Stomach (tissue), 9 donors: Measurements from ENCODE around the gene MAP2K4. TPM values are rescaled to one million over a fixed set of nuclear protein-coding genes. Genes with fewer than 3 reads are reported as not detected.
A peak's percentile ranks its signal among the peaks of the same experiment; 100 is the strongest.

Source experiments
- DNase-seq, 2 donors: peaks; one replicate each; pipeline versions ENCODE4 v3.0.0 to v3.0.0-alpha.2; 2013 to 2019
- H3K27ac ChIP-seq, 5 donors: fragments of 200-600 bp in 4 of 5; sonication (generic) in 4 of 5; one replicate each; pipeline ENCODE4 v1.5.1; 2013 to 2019; ENCODE audit warnings: mild to moderate bottlenecking in 1 of 5, moderate library complexity in 1 of 5
- H3K27me3 ChIP-seq, 3 donors: fragments of 200-600 bp; sonication (generic); one replicate each; pipeline ENCODE4 v1.5.1; 2017 to 2019; ENCODE audit warnings: mixed run types in 1 of 3
- H3K36me3 ChIP-seq, 4 donors: fragments of 200-600 bp; sonication (generic); 1 replicate in 3 of 4; 2 replicates in 1 of 4; pipeline ENCODE4 v1.5.1; 2016 to 2019
- H3K4me1 ChIP-seq, 4 donors: fragments of 200-600 bp; sonication (generic); one replicate each; pipeline ENCODE4 v1.5.1; 2016 to 2019
- H3K4me3 ChIP-seq, 4 donors: fragments of 200-600 bp; sonication (generic) in 3 of 4; one replicate each; pipeline ENCODE4 v1.5.1; 2016 to 2019; ENCODE audit warnings: mild to moderate bottlenecking in 1 of 4
- H3K9me3 ChIP-seq, 4 donors: fragments of 200-600 bp; sonication (generic); one replicate each; pipeline ENCODE4 v1.5.1; 2016 to 2019
- EP300 ChIP-seq: sonication (generic); formaldehyde crosslinking; IDR thresholded peaks from one replicate; pipeline ENCODE4 v1.6.1; 2017; ENCODE audit warnings: antibody characterized with exemption
- POLR2A ChIP-seq, 4 donors: fragments of 450-650 bp; IDR thresholded peaks; one replicate each; pipeline ENCODE4 v1.6.1; 2016; ENCODE audit warnings: antibody characterized with exemption in 4 of 4, control low read depth in 2 of 4, mild to moderate bottlenecking in 1 of 4, moderate library complexity in 1 of 4
- POLR2AphosphoS5 ChIP-seq, 3 donors: sonication (generic); formaldehyde crosslinking; IDR thresholded peaks; one replicate each; pipeline ENCODE4 v1.6.1; 2016; ENCODE audit warnings: antibody characterized with exemption in 3 of 3
- WGBS, 5 donors: extraction: QIAGEN DNeasy Blood & Tissue Kit in 3 of 5; methylation state at CpG; one replicate each; pipeline versions ENCODE4 v1.1.5 to v1.1.7; 2013 to 2018; 5-methylcytosine and 5-hydroxymethylcytosine counted together
- intact Hi-C: fragments of 100-400 bp; cut with DNase I; formaldehyde crosslinking; loops from one replicate; pipeline ENCODE4 v1.15.1; 2023; ENCODE audit warnings: low total_unique reads
- polyA plus RNA-seq, 3 donors: library from polyadenylated mRNA; stranded (reverse); fragments of 200-250 nt; gene quantifications; one replicate each; pipeline ENCODE4 v1.2.3, GENCODE V29; 2013
- total RNA-seq, 5 donors: library from RNA; depleted of rRNA; stranded (reverse); fragments of >200 nt; gene quantifications; one replicate each; pipeline versions ENCODE4 v1.1.0 to v1.2.3, GENCODE V29; 2014 to 2016
- TF ChIP-seq, protein P1 (sequence below), 7 experiments: fragments of 450-650 bp in 4 of 7; fragments of 200-600 bp in 3 of 7; sonication (generic) in 3 of 7; IDR thresholded peaks; one replicate each; pipeline ENCODE4 v1.5.1; 2016 to 2019; ENCODE audit warnings: antibody characterized with exemption in 7 of 7, control low read depth in 2 of 7, mild to moderate bottlenecking in 1 of 7
- donor health status: healthy with polysubstance abuse.
- donor health status: Bipolar disorder and iron deficiency.
- donor health status: healthy.

Gene MAP2K4
- total and polyA plus RNA-seq, 8 donors, result 1.4 to 174 (median 21.9) TPM

GRCh38 chr17:11981862-11982261 is 38.8 kb upstream of the MAP2K4 start:
- H3K9me3 ChIP-seq, result no peaks in the 10 kb centered on the region
- TF ChIP-seq POLR2AphosphoS5 (IDR thresholded peaks at IDR 0.05) (no peak), EP300 (no peak), POLR2A (IDR thresholded peaks at IDR 0.05) (no peak)
- TF ChIP-seq, protein P1, sequence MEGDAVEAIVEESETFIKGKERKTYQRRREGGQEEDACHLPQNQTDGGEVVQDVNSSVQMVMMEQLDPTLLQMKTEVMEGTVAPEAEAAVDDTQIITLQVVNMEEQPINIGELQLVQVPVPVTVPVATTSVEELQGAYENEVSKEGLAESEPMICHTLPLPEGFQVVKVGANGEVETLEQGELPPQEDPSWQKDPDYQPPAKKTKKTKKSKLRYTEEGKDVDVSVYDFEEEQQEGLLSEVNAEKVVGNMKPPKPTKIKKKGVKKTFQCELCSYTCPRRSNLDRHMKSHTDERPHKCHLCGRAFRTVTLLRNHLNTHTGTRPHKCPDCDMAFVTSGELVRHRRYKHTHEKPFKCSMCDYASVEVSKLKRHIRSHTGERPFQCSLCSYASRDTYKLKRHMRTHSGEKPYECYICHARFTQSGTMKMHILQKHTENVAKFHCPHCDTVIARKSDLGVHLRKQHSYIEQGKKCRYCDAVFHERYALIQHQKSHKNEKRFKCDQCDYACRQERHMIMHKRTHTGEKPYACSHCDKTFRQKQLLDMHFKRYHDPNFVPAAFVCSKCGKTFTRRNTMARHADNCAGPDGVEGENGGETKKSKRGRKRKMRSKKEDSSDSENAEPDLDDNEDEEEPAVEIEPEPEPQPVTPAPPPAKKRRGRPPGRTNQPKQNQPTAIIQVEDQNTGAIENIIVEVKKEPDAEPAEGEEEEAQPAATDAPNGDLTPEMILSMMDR (IDR thresholded peaks at IDR 0.05), result no peak
- H3K4me3 ChIP-seq, result no peak overlapping the region
- intact Hi-C loops, result no loop called here
- no peak overlapping the region for H3K27ac ChIP-seq
- H3K27me3 ChIP-seq, result no peaks in the 10 kb centered on the region
- H3K4me1 ChIP-seq, result peaks cover 0 to 6% (median 2%) of the 10 kb centered on the region in 4 donors
- peaks cover 32 to 64% (median 59%) of the 10 kb centered on the region in 4 donors for H3K36me3 ChIP-seq
- no peak for DNase-seq
- WGBS, 5 donors, result 87 to 98% (median 94%) methylated on average over 4 of the region's 4 CpGs

DNA sequence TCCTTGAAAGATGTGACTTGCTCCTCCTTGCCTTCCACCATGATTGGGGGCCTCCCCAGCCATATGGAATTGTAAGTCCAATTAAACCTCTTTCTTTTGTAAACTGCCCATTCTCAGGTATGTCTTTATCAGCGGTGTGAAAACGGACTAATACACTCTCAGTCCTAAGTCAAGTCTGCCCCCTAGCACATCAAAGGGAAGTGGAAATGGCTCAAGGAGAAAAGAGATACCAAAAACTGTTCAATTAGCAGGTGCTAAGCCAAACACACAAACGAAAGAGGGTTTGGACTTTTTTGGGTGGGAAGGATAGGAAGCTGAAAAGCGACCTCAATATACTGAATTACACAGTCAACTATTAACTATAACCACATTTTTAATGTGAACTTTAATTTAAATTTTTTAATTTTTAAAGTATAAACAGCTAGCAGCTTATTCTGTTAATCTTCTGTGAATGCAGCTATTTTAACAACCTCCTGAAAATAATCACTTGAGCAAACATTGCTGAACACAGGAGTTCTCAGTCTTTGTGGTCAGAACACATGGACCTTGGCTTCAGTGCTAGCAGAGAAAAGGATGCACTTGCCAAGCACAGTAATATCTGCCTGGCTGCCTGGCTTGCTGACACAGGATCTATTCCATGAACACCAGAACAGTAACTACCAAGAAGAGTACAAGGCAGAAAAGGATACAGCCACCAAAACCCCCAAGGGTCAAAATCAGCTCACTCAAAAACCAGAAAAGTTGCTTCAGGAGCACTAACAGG is 34.3 kb upstream of the MAP2K4 start:
- Histone ChIP-seq H3K27me3 (no peaks in the 10 kb centered on the region), H3K4me3 (no peak overlapping the region), H3K4me1 (peaks cover 0 to 11% (median 6%) of the 10 kb centered on the region in 4 donors), H3K27ac (no peak overlapping the region), H3K9me3 (no peaks in the 10 kb centered on the region), H3K36me3 (peaks cover 17 to 78% (median 67%) of the 10 kb centered on the region in 4 donors)
- intact Hi-C loops, result no loop called here
- TF ChIP-seq POLR2A (IDR thresholded peaks at IDR 0.05) (no peak), EP300 (no peak), POLR2AphosphoS5 (IDR thresholded peaks at IDR 0.05) (no peak)
- TF ChIP-seq, protein P1 (IDR thresholded peaks at IDR 0.05), result no peak
- 65 to 88% (median 79%) methylated on average over 4 of the region's 4 CpGs for WGBS, 5 donors
- DNase-seq, result no peak

DNA sequence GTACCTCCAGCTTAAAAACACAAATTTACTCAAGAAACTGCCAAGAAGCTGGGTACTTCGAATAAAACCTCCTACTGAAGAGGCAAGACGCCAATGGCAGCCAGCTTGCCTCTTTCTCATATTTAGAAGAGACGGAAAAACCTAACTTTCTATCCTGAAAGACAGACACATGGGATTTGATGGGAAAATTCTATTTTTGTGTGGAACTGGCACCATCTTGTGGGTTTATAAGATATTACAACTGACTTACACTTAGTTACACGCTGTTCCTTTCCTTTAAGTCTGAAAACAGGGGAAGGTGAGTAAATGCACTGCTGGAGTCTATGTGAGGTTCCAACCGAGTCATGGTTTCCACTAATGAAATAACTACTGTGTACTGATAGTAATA is 33.7 kb upstream of the MAP2K4 start:
- intact Hi-C loops, result no loop called here

DNA sequence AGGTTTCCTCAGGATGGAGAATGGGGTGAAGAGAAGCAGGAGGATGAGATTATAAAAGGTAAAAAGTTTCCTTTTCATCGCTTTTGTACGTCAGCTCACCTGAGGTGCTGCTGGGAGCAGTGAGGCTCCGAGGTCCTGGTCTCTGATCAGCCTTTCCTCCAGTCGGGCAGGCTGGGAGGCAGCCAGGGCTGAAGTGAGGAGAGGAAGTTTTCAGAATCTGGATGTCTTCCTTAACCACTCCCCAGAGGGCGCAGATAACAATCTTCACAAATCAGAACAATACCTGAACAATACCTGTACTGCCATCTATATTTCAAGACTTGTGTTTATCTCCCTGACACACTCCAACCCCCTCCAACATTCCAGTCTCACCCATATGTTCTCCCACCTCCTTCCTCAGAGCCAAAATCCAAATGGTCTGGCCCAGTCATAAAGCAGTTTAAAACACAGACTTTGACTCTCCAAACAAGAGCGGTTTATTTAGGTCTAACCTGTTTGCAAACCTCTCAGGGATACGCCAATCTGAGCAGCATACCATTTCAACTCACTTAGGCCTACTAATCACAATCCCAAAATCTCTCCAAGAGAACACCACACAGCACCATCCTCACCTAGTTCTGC is 30.2 kb upstream of the MAP2K4 start:
- Histone ChIP-seq H3K4me1 (peaks cover 0 to 14% (median 6%) of the 10 kb centered on the region in 4 donors), H3K4me3 (no peak overlapping the region), H3K9me3 (no peaks in the 10 kb centered on the region), H3K36me3 (peaks cover 0 to 58% (median 48%) of the 10 kb centered on the region in 4 donors), H3K27ac (no peak overlapping the region), H3K27me3 (no peaks in the 10 kb centered on the region)
- DNase-seq, result no peak
- no peak for TF ChIP-seq EP300
- no peak for TF ChIP-seq POLR2A (IDR thresholded peaks at IDR 0.05)
- TF ChIP-seq, protein P1 (IDR thresholded peaks at IDR 0.05), result no peak
- TF ChIP-seq POLR2AphosphoS5 (IDR thresholded peaks at IDR 0.05), result no peak
- intact Hi-C loops, result no loop called here
- 81 to 93% (median 82%) methylated on average over 7 of the region's 7 CpGs for WGBS, 5 donors

More for the DNA sequence above, 33.7 kb upstream of the MAP2K4 start:
- Histone ChIP-seq H3K4me3 (no peak overlapping the region), H3K36me3 (peaks cover 17 to 80% (median 69%) of the 10 kb centered on the region in 4 donors), H3K4me1 (peaks cover 0 to 11% (median 6%) of the 10 kb centered on the region in 4 donors), H3K27me3 (no peaks in the 10 kb centered on the region), H3K27ac (no peak overlapping the region), H3K9me3 (no peaks in the 10 kb centered on the region)
- DNase-seq, result peak in 1 of 2 donors; percentile 63
- WGBS, 5 donors, result 30 to 48% (median 32%) methylated on average over 5 of the region's 5 CpGs
- TF ChIP-seq, protein P1 (IDR thresholded peaks at IDR 0.05), result peak in 4 of 7 experiments; percentile 29 to 52 (median 38)
- no peak for TF ChIP-seq EP300
